Neural cell (in vitro differentiated cells): ENCODE measurements around the gene ACTMAP. TPM values are rescaled to one million over a fixed set of nuclear protein-coding genes. Genes with fewer than 3 reads are reported as not detected.

Experiments
- H2AFZ ChIP-seq: fragments of 200-600, 300-800 bp; sonication (generic), shearing (Covaris generic); 2 replicates; pipeline ENCODE4 v1.6.0; 2014; ENCODE audit warnings: low read depth, mild to moderate bottlenecking, antibody characterized with exemption, low read length, moderate library complexity
- H3F3A ChIP-seq: fragments of 200-600 bp; shearing (Covaris generic); 2 replicates; pipeline ENCODE4 v1.6.1; 2016; ENCODE audit warnings: mild to moderate bottlenecking, moderate library complexity, mixed read lengths, antibody characterized with exemption, low read length; ENCODE audit not compliant: insufficient read depth, poor library complexity, severe bottlenecking
- H3K27ac ChIP-seq: fragments of 200-600, 300-800 bp; sonication (generic), shearing (Covaris generic); 2 replicates; pipeline ENCODE4 v1.5.1; 2014; ENCODE audit warnings: mild to moderate bottlenecking, low read length, moderate library complexity
- H3K27me3 ChIP-seq: fragments of 300-800, 200-600 bp; sonication (generic), shearing (Covaris generic); 2 replicates; pipeline ENCODE4 v1.6.0; 2014; ENCODE audit warnings: mild to moderate bottlenecking, low read depth, low read length, moderate library complexity; ENCODE audit not compliant: insufficient read depth
- H3K36me3 ChIP-seq: fragments of 300-800, 200-600 bp; sonication (generic), shearing (Covaris generic); 2 replicates; pipeline ENCODE4 v1.5.1; 2014; ENCODE audit warnings: mild to moderate bottlenecking, antibody characterized with exemption, low read length, moderate library complexity; ENCODE audit not compliant: insufficient read depth
- H3K4me2 ChIP-seq: fragments of 300-800, 200-600 bp; sonication (generic), shearing (Covaris generic); 2 replicates; pipeline ENCODE4 v1.6.0; 2014; ENCODE audit warnings: mild to moderate bottlenecking, low read length
- H3K4me3 ChIP-seq: fragments of 300-800, 200-600 bp; sonication (generic), shearing (Covaris generic); 2 replicates; pipeline ENCODE4 v1.5.1; 2014; ENCODE audit warnings: mild to moderate bottlenecking, low read length, moderate library complexity
- H3K79me2 ChIP-seq: fragments of 200-600 bp; shearing (Covaris generic); replicated peaks from 2 replicates; pipeline ENCODE4 v1.6.0; 2014; ENCODE audit warnings: mild to moderate bottlenecking, low read length, moderate library complexity; ENCODE audit not compliant: insufficient read depth
- H3K9ac ChIP-seq: fragments of 300-800, 200-600 bp; sonication (generic), shearing (Covaris generic); 2 replicates; pipeline ENCODE4 v1.6.1; 2016; ENCODE audit warnings: mild to moderate bottlenecking, low read length, mixed read lengths
- H3K9me2 ChIP-seq: fragments of 200-600 bp; shearing (Covaris generic); 2 replicates; pipeline ENCODE4 v1.6.1; 2016; ENCODE audit warnings: mild to moderate bottlenecking, low read length, mixed read lengths; ENCODE audit not compliant: insufficient read depth
- H3K9me3 ChIP-seq: fragments of 200-600, 300-800 bp; sonication (generic), shearing (Covaris generic); 2 replicates; pipeline ENCODE4 v1.6.1; 2016; ENCODE audit warnings: mild to moderate bottlenecking, mixed run types, low read length, moderate library complexity, mixed read lengths
- H4K20me1 ChIP-seq: fragments of 200-600 bp; shearing (Covaris generic); 2 replicates; pipeline ENCODE4 v1.6.1; 2016; ENCODE audit warnings: mild to moderate bottlenecking, mixed run types; ENCODE audit not compliant: insufficient read depth
- EP300 ChIP-seq: fragments of 450-650 bp; conservative IDR thresholded peaks from 2 replicates; pipeline ENCODE4 v1.6.1; 2014; ENCODE audit warnings: antibody characterized with exemption, mild to moderate bottlenecking, moderate library complexity; ENCODE audit not compliant: poor library complexity, severe bottlenecking
- EZH2 ChIP-seq: fragments of 200-600, 300-800 bp; shearing (Covaris generic), sonication (generic); IDR thresholded peaks from 2 replicates; pipeline ENCODE4 v1.6.1; 2014; ENCODE audit warnings: antibody characterized with exemption, low read length, borderline replicate concordance, mild to moderate bottlenecking; ENCODE audit not compliant: insufficient read depth, poor library complexity, severe bottlenecking
- MXI1 ChIP-seq: fragments of 450-650 bp; conservative IDR thresholded peaks from 2 replicates; pipeline ENCODE4 v1.6.1; 2014; ENCODE audit warnings: antibody characterized with exemption, mild to moderate bottlenecking; ENCODE audit not compliant: poor library complexity, severe bottlenecking
- POLR2AphosphoS5 ChIP-seq: IDR thresholded peaks from 2 replicates; pipeline ENCODE4 v1.6.1; 2012
- RAD21 ChIP-seq: fragments of 450-650 bp; conservative IDR thresholded peaks from 2 replicates; pipeline ENCODE4 v1.6.1; 2014; ENCODE audit warnings: antibody characterized with exemption, mild to moderate bottlenecking, moderate library complexity
- SMC3 ChIP-seq: fragments of 450-650 bp; conservative IDR thresholded peaks from 2 replicates; pipeline ENCODE4 v1.6.1; 2014; ENCODE audit warnings: antibody characterized with exemption, mild to moderate bottlenecking, moderate library complexity; ENCODE audit not compliant: poor library complexity
- TAF1 ChIP-seq: IDR thresholded peaks from 2 replicates; pipeline ENCODE4 v1.6.1; 2012; ENCODE audit warnings: low read depth
- polyA plus RNA-seq: library from polyadenylated mRNA; depleted of rRNA; stranded (reverse); fragments of >200 nt; gene quantifications from 2 replicates; pipeline ENCODE4 v1.2.3, GENCODE V29; 2014
- TF ChIP-seq, protein P1 (sequence below): fragments of 450-650 bp; IDR thresholded peaks from 2 replicates; pipeline ENCODE4 v1.5.1; 2014; ENCODE audit warnings: antibody characterized with exemption, mild to moderate bottlenecking, moderate library complexity; ENCODE audit not compliant: poor library complexity, severe bottlenecking
- TF ChIP-seq, protein P2 (sequence below): IDR thresholded peaks from 2 replicates; pipeline ENCODE4 v1.6.1; 2012; ENCODE audit warnings: borderline replicate concordance

The ACTMAP gene
- polyA plus RNA-seq, 1 donor from 2014 or later, result not detected

DNA sequence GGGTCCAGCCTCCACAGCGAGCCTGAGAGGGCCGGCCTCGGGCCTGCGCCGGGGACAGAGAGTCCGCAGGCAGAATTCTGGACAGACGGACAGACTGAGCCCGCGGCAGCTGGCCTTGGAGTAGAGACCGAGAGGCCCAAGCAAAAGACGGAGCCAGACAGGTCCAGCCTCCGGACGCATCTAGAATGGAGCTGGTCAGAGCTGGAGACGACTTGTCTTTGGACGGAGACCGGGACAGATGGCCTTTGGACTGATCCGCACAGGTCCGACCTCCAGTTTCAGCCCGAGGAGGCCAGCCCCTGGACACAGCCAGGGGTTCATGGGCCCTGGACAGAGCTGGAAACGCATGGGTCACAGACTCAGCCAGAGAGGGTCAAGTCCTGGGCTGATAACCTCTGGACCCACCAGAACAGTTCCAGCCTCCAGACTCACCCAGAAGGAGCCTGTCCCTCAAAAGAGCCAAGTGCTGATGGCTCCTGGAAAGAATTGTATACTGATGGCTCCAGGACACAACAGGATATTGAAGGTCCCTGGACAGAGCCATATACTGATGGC, 32.9 kb downstream of the ACTMAP start:
- Histone ChIP-seq H3K27me3 (no peaks in the 10 kb centered on the region), H4K20me1 (no peaks in the 10 kb centered on the region), H3F3A (peaks cover 4% of the 10 kb centered on the region), H3K27ac (peak overlapping the region; percentile 96), H3K9me2 (no peaks in the 10 kb centered on the region), H3K9me3 (no peaks in the 10 kb centered on the region), H3K4me3 (peak overlapping the region; percentile 97), H3K36me3 (no peaks in the 10 kb centered on the region), H3K9ac (peak overlapping the region; percentile 84), H3K79me2 (peaks cover 35% of the 10 kb centered on the region), H2AFZ (peak overlapping the region; percentile 32), H3K4me2 (peak overlapping the region; percentile 90)
- TF ChIP-seq, protein P1, sequence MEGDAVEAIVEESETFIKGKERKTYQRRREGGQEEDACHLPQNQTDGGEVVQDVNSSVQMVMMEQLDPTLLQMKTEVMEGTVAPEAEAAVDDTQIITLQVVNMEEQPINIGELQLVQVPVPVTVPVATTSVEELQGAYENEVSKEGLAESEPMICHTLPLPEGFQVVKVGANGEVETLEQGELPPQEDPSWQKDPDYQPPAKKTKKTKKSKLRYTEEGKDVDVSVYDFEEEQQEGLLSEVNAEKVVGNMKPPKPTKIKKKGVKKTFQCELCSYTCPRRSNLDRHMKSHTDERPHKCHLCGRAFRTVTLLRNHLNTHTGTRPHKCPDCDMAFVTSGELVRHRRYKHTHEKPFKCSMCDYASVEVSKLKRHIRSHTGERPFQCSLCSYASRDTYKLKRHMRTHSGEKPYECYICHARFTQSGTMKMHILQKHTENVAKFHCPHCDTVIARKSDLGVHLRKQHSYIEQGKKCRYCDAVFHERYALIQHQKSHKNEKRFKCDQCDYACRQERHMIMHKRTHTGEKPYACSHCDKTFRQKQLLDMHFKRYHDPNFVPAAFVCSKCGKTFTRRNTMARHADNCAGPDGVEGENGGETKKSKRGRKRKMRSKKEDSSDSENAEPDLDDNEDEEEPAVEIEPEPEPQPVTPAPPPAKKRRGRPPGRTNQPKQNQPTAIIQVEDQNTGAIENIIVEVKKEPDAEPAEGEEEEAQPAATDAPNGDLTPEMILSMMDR, result no peak
- TF ChIP-seq TAF1 (no peak), EP300 (no peak), MXI1 (no peak), EZH2 (no peak), RAD21 (no peak), SMC3 (no peak), POLR2AphosphoS5 (no peak)
- TF ChIP-seq, protein P2, sequence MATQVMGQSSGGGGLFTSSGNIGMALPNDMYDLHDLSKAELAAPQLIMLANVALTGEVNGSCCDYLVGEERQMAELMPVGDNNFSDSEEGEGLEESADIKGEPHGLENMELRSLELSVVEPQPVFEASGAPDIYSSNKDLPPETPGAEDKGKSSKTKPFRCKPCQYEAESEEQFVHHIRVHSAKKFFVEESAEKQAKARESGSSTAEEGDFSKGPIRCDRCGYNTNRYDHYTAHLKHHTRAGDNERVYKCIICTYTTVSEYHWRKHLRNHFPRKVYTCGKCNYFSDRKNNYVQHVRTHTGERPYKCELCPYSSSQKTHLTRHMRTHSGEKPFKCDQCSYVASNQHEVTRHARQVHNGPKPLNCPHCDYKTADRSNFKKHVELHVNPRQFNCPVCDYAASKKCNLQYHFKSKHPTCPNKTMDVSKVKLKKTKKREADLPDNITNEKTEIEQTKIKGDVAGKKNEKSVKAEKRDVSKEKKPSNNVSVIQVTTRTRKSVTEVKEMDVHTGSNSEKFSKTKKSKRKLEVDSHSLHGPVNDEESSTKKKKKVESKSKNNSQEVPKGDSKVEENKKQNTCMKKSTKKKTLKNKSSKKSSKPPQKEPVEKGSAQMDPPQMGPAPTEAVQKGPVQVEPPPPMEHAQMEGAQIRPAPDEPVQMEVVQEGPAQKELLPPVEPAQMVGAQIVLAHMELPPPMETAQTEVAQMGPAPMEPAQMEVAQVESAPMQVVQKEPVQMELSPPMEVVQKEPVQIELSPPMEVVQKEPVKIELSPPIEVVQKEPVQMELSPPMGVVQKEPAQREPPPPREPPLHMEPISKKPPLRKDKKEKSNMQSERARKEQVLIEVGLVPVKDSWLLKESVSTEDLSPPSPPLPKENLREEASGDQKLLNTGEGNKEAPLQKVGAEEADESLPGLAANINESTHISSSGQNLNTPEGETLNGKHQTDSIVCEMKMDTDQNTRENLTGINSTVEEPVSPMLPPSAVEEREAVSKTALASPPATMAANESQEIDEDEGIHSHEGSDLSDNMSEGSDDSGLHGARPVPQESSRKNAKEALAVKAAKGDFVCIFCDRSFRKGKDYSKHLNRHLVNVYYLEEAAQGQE, result no peak

DNA sequence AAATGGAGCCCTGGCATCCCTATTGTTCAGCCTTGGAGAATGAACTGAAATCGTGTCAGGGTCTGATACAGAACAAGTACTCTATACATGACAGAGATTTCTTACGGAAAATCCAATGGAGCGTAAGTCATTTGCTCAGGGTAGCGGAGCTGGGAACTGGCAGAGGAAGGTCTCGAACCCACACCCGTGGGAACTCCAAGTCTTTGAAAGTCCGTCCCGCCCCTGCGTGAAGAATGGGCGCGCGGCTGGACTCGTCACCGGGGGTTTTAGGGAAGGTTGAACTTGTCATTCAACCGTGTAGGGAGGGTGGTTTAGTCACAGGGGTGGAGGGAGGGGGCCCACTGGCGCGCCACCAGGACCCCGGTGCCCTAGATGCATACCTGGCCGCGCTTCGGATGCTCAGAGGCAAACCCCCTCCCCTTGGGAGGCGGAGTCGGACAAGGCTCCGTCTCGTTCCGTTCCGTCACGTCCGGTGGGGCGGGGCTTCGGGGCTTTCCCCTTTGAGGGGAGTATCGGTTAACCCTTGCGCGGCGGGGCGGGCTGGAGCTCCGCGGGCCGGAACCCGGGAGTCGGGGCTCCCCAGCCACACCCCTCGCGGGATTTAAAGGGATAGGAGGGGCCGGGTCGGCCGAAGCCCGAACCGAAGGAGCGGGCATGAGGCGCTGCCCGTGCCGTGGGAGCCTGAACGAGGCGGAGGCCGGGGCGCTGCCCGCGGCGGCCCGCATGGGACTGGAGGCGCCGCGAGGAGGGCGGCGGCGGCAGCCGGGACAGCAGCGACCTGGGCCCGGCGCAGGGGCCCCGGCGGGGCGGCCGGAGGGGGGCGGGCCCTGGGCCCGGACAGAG, 33.6 kb downstream of the ACTMAP start, which contains the start of the genes COQ8B and ITPKC:
TSS of gene COQ8B (minus strand) at position 405 of the 843 bp plus-strand sequence. CDS start 2,254 bp downstream, outside the sequence.
TSS of gene ITPKC (plus strand) at position 631 of the 843 bp plus-strand sequence. CDS start at position 655, 24 bp downstream.
- Histone ChIP-seq H3K9me2 (no peaks in the 10 kb centered on the region), H3K79me2 (peaks cover 32% of the 10 kb centered on the region), H3K9me3 (no peaks in the 10 kb centered on the region), H3K36me3 (no peaks in the 10 kb centered on the region), H3K9ac (peak within 1 kb of the TSS; percentile 84), H3F3A (peaks cover 4% of the 10 kb centered on the region), H3K27ac (peak within 1 kb of the TSS; percentile 96), H3K4me3 (peak within 1 kb of the TSS; percentile 97), H3K4me2 (peak within 1 kb of the TSS; percentile 100), H4K20me1 (no peaks in the 10 kb centered on the region), H2AFZ (peak within 1 kb of the TSS; percentile 48), H3K27me3 (no peaks in the 10 kb centered on the region)
- TF ChIP-seq RAD21, result peak; percentile 32
- peak; percentile 55 for TF ChIP-seq TAF1
- TF ChIP-seq POLR2AphosphoS5, result peak; percentile 96
- peak; percentile 58 for TF ChIP-seq EP300
- peak; percentile 85 for TF ChIP-seq MXI1
- no peak for TF ChIP-seq EZH2
- TF ChIP-seq, protein P1, result peak; percentile 72
- TF ChIP-seq, protein P2, result peak; percentile 13
- TF ChIP-seq SMC3, result peak; percentile 33
